Calu3 (cell line): Measurements from ENCODE around the gene CTDNEP1. TPM values are rescaled to one million over a fixed set of nuclear protein-coding genes. Genes with fewer than 3 reads are reported as not detected.

Experiments
- BruUV-seq: library from RNA; stranded (reverse); fragments of 400-500 nt; replicated peaks from 2 replicates; lab custom pipeline; 2021; lab: Mats Ljungman, UMichigan
- CTCF ChIA-PET: fragments of 300-600 bp; sonication (Branson Sonifier 250); formaldehyde crosslinking; loops from one replicate; lab custom pipeline; 2022; ENCODE audit warnings: antibody characterized with exemption; lab: Charles Lee
- DNase-seq: peaks from one replicate; pipeline ENCODE4 v3.0.0; 2022
- H3K27ac Mint-ChIP-seq: one replicate; pipeline ENCODE4 v1.8.0; 2022; ENCODE audit warnings: mixed read lengths; ENCODE audit not compliant: unreplicated experiment
- H3K27me3 Mint-ChIP-seq: one replicate; pipeline ENCODE4 v1.8.0; 2022; ENCODE audit warnings: mixed read lengths; ENCODE audit not compliant: unreplicated experiment
- H3K36me3 Mint-ChIP-seq: one replicate; pipeline ENCODE4 v1.8.0; 2022; ENCODE audit warnings: mild to moderate bottlenecking, moderate library complexity, mixed read lengths; ENCODE audit not compliant: insufficient read depth, unreplicated experiment
- H3K4me1 Mint-ChIP-seq: one replicate; pipeline ENCODE4 v1.8.0; 2022; ENCODE audit warnings: mild to moderate bottlenecking, low read depth, mixed read lengths; ENCODE audit not compliant: unreplicated experiment
- H3K4me3 Mint-ChIP-seq: one replicate; pipeline ENCODE4 v1.8.0; 2022; ENCODE audit warnings: mild to moderate bottlenecking, low read depth, moderate library complexity, mixed read lengths; ENCODE audit not compliant: unreplicated experiment
- H3K9me3 Mint-ChIP-seq: one replicate; pipeline ENCODE4 v1.8.0; 2022; ENCODE audit warnings: low read depth, mixed read lengths; ENCODE audit not compliant: unreplicated experiment
- CTCF ChIP-seq: fragments of 200-600 bp; IDR thresholded peaks from one replicate; pipeline ENCODE4 v1.8.0; 2022; ENCODE audit warnings: antibody characterized with exemption; ENCODE audit not compliant: unreplicated experiment
- intact Hi-C: fragments of 100-400 bp; cut with micrococcal nuclease; formaldehyde crosslinking; loops from one replicate; pipeline ENCODE4 v1.10.0; 2022; ENCODE audit not compliant: unreplicated experiment
- total RNA-seq: library from RNA; stranded (reverse); gene quantifications from 2 replicates; pipeline ENCODE4 v1.2.3, GENCODE V29; 2022

The CTDNEP1 gene
- total RNA-seq, 1 experiment from 2014 or later: 85.2 TPM

- Mint-ChIP-seq H3K36me3 (peaks cover 90% of the 10 kb centered on the region), H3K27ac (peak within 1 kb of the TSS; percentile 83), H3K4me3 (peak within 1 kb of the TSS; percentile 94), H3K9me3 (no peaks in the 10 kb centered on the region), H3K27me3 (no peaks in the 10 kb centered on the region), H3K4me1 (peaks cover 53% of the 10 kb centered on the region)
- intact Hi-C loops: no loop called here
- peak; percentile 94 for DNase-seq
- BruUV-seq: no TSS peak
- TF ChIP-seq CTCF: no peak
- CTCF ChIA-PET: interaction anchor here (1.0 to 1.1 kb wide), 3 partner anchors 12 to 42 kb away, joined by 3 to 13 read pairs (median 5); partner anchors contain the start of genes CTDNEP1, ELP5 and SLC2A4
These were observed 12.2 kb downstream of the CTDNEP1 start, which contains the start of gene PHF23 for GRCh38 chr17:7239091-7240027. Gene PHF23 (minus strand): TSS chr17:7239457. CDS start chr17:7239279, 178 bp downstream.

DNA sequence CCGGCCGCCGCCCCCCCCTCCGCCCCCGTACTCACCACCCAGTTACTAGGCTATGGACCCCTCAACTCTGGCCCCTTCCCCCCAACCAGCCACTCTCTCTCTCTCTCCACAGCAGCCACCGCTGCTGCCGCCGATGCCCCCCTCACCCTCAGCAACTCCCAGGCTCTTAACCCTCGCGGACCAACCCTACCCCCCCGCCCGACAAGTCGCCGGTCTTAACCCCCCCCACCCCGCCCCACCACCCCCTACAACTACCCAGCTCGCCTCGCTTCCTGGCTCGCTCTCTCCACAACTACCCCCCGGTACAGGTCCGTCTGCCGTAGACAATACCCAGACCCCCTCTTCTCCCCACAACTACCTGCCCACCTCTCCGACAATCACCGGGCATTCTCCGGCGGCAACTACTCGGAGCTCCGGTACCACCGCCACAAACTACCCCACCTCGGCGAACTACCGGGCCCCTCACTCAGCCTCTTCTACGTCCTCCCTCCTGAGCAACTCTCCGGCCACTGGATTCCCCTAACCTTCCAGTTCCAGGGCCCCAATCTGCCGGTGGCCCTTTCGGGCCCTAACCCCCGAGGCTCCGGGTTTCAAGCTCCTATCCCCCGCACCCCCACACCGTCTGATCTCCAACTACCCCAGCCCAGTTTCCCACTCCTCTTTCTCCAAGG is 13.0 kb downstream of the CTDNEP1 start:
- Mint-ChIP-seq H3K4me1 (peaks cover 51% of the 10 kb centered on the region), H3K9me3 (no peaks in the 10 kb centered on the region), H3K27me3 (no peaks in the 10 kb centered on the region), H3K4me3 (peak overlapping the region; percentile 85), H3K36me3 (peaks cover 98% of the 10 kb centered on the region), H3K27ac (peak overlapping the region; percentile 83)
- CTCF ChIA-PET: interaction anchor here (1.0 to 1.1 kb wide), 2 partner anchors 24 to 43 kb away, joined by 3 to 13 read pairs; partner anchors contain the start of gene SLC2A4
- intact Hi-C loops: no loop called here
- TF ChIP-seq CTCF: no peak
- DNase-seq: no peak
- BruUV-seq: no TSS peak

- Mint-ChIP-seq H3K27ac (peak overlapping the region; percentile 83), H3K36me3 (peaks cover 99% of the 10 kb centered on the region), H3K4me1 (peaks cover 44% of the 10 kb centered on the region), H3K4me3 (peak overlapping the region; percentile 85), H3K9me3 (no peaks in the 10 kb centered on the region), H3K27me3 (no peaks in the 10 kb centered on the region)
- CTCF ChIA-PET: interaction anchor here (1.0 kb wide), 1 partner anchor 24 kb away, joined by 13 read pairs; no protein-coding TSS in a partner anchor
- intact Hi-C loops: no loop called here
- BruUV-seq: no TSS peak
- peak; percentile 71 for DNase-seq
- TF ChIP-seq CTCF: no peak
These were observed 13.6 kb downstream of the CTDNEP1 start for GRCh38 chr17:7237761-7238419.

- Mint-ChIP-seq H3K27me3 (no peaks in the 10 kb centered on the region), H3K4me3 (peak overlapping the region; percentile 85), H3K9me3 (no peaks in the 10 kb centered on the region), H3K4me1 (peaks cover 46% of the 10 kb centered on the region), H3K36me3 (peaks cover 98% of the 10 kb centered on the region), H3K27ac (peak overlapping the region; percentile 48)
- TF ChIP-seq CTCF: no peak
- intact Hi-C loops: no loop called here
- DNase-seq: no peak
- CTCF ChIA-PET: no interaction called here
- BruUV-seq: no TSS peak
These were observed 14.2 kb downstream of the CTDNEP1 start for GRCh38 chr17:7237266-7237760.
